ENCODE data around the gene ANKRD23.

The ANKRD23 gene

GRCh38 chr2:96837575-96837974 is 6.2 kb downstream of the ANKRD23 start:
- no peak for DNase-seq (ENCODE audit: low spot score)

GRCh38 chr2:96835830-96836229 is 8.0 kb downstream of the ANKRD23 start:
- no peak for DNase-seq (ENCODE audit: low spot score)

DNA sequence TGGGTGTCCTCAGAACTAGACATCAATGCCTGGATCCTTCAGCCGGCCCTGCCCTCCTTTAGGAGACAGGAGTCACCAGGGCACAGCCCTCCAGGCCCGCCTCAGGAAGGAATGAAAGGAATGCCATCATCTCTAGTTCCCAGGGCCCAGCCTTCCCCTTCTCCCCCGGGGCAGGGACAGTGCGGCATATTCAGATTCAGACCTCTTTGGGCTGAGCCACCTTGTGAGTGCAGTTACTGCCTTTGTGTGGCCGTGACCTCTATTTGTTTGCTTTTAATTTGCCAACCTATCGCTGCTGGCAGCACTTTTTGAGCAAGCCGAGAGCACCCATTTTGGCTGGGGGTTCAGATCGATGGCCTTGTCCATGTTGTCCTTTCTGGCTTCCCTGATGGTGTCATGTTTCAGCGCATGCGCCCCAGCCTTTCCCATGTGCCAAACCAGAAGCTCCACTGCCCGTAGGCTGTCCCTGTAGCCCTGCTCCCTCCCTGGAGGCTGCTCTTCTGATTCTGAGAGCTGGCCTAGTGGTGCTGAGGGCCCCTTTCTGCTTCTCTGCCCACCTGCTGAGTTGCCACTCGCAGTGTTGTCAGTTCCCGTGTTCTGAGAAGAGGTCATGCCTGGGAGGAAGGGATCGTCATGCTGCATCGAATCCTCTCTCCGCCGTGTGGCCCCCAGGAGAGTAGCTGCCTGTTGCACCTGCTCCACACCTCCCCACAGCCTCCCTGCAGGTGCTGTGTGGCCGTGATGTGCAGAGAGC is 10.9 kb downstream of the ANKRD23 start:
- peak; percentile 60 for DNase-seq (ENCODE audit: low spot score)

DNA sequence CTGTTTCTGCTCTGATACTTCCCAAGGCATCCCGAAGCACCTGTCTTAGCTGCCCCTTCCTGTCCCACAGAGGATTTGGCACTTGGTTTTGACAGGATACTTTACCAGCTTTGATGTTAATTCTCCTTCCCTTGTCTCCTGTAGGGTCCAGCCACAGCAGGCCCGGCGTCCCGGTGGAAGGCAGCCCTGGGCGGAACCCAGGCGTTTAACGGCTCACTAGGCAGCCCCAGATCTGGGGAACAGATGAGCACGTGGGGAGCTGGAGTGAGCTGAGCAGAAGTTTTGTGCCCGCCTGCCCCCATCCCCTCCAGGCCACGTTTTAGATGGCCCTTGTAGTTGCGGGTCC is 11.4 kb downstream of the ANKRD23 start:
- no peak for DNase-seq (ENCODE audit: low spot score)

DNA sequence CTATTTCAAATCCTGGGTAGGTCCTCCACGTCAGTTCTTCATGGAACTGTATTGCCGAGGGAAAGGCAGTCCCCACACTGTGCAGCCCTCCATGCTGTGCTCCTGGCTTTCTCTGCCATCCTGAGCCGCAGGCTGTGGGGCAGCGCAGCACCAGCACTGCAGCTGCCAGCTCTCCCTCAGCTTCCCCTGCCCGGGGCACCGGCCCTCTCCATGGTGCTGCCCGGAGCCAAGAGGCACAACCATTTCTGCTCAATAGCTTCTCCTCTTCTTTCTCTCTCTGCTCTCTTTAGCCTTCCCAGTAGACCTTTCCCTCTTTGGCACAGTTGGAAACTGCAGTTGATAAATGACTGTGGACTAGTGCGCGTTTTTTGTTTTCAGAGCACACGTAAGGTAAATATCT is 12.1 kb downstream of the ANKRD23 start:
- no peak for DNase-seq (ENCODE audit: low spot score)

DNA sequence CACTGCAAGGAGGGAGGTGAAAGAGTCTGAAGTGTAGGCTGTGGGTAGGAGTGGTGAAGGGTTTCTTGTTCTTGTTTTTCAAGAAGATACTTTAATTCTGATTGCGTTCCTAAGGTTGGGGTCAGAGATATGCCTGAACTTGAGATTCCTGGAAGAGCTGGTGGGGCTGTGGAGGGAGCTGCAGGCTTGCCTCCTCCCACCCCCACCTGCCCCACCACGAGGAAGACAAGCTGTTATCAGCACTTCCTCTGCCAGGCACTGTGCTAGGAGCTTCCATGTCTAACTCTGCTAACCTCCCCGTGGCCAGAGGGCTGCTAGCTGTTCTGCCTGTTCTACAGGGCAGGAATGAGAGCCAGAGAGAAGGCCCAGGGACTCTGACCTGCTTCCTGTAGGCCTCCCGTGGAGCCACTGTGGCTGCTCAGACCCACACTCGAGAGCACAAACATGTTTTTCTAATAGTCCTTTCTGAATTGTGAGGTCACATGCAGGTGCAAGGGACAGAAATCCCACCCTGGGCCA is 13.7 kb downstream of the ANKRD23 start:
- DNase-seq (ENCODE audit: low spot score) = no peak

GRCh38 chr2:96828874-96829273 is 14.9 kb downstream of the ANKRD23 start:
- no peak for DNase-seq (ENCODE audit: low spot score)

GRCh38 chr2:96828436-96828835 is 15.4 kb downstream of the ANKRD23 start:
- DNase-seq (ENCODE audit: low spot score) = no peak

DNA sequence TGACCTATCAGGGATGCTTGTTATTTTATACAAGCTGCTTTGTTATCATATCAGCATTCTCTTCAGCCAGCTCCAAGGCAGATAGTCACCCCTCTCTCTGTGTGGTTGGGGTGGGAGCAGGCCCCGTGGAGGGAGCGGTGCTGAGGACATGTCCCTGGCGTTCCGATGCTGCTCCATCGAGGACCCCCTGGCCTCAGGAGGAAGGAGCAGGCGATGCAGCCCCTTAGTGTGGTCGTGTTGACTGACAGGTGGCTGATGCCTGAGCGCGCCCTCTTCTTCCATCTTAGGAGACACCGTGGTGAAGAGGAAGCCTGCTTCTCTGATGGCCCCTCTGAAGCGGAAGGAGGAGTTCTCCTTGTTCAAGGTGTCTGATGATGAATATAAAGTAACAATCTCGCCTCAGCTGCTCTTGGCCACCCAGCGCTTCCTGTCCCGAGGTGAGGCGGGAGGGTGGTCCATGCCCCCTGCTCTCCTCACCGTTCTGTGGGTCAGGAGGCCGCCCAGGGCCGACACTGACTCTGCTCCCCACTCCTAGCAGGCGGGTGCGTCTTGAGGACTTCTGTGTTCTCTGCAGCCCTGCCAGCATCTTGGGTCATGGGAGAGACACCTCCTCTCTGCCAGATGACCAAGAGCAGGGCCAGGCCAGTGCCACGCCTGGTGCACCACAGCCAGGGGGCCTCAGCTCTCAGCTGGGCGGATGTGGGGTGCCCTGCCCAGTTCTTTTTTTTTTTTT is 17.1 kb downstream of the ANKRD23 start:
- DNase-seq (ENCODE audit: low spot score) = no peak

GRCh38 chr2:96825057-96825456 is 18.8 kb downstream of the ANKRD23 start:
- DNase-seq (ENCODE audit: low spot score) = no peak

- DNase-seq (ENCODE audit: low spot score) = peak; percentile 54
Measured at GRCh38 chr2:96824079-96824870, 19.5 kb downstream of the ANKRD23 start.

DNA sequence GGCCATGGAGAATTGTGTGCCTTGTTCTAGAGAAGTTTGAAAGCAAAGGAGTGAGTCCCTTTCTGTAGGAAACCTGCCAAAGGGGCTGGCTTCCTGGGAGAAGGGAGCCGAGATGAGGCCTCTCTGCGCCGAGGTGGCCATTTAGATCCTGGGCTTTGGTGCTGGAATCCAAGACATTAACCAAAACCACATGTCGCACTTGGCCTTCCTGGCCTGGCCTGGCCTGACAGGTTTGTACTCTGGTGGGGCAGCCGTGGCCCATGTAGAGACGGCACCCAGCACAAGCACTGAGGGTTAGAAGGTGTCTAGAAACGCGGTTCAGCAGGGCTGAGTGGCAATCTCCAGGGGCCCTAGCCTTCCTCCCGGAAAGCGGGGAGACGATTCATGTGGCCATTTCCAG is 20.6 kb downstream of the ANKRD23 start:
- no peak for DNase-seq (ENCODE audit: low spot score)

DNA sequence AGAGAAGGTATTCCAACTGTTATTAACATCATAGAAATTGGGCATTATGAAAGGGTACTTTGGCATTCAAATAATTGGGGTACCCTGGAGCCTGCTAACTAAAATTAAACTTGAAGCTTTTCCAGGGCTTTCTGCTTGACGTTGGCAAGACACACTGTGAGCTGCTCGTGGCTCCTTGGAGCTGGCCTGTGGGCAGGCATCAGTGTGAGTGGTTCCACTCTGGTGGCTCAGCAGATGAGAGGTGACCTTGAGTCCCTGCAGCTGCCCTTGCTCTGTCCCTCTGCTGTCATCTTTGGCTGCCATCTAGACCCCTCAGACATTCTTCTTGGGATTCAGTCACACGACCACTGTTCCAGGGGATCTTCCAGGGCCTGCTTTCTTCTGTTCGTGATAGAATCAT is 21.0 kb downstream of the ANKRD23 start:
- no peak for DNase-seq (ENCODE audit: low spot score)

GRCh38 chr2:96821113-96821675 is 22.6 kb downstream of the ANKRD23 start:
- DNase-seq (ENCODE audit: low spot score) = no peak

GRCh38 chr2:96819876-96820511 is 23.8 kb downstream of the ANKRD23 start:
- DNase-seq (ENCODE audit: low spot score) = no peak

DNA sequence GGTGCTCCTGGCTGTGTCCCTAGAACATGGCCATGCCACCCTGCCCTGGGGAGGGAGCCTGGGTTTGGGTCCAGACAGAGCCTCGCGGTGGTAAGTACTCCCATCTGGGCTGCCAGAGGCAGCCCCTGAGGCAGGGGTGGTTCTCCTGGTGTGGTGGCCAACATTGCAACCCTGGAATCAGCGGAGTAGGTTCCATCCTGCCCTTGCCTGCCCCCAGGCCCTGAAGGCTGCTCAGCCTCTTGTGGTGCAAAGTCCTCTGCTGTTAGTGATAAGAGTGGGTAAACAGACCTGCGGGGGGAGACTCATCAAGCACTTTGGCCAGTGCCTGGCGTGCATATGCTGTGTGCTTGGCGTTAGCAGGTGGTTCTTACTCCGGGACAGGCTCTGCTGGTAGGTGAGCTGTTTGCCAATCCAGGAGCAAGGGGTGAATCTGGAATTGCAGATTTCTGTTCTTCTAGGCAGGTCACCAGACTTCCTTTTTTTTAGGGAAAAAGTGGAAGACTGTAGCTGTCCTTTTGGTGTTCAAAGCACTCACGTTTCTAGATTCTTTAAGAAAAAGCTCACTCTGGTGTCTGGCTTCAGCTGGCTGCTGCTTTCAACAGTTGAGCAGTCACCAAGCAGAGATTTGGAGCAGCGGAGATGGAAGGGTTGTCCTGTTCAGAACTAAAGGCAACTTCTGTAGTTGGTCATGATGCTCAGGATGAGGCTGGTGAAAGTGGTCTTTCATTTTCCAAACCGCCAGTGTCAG is 24.5 kb downstream of the ANKRD23 start:
- no peak for DNase-seq (ENCODE audit: low spot score)

DNA sequence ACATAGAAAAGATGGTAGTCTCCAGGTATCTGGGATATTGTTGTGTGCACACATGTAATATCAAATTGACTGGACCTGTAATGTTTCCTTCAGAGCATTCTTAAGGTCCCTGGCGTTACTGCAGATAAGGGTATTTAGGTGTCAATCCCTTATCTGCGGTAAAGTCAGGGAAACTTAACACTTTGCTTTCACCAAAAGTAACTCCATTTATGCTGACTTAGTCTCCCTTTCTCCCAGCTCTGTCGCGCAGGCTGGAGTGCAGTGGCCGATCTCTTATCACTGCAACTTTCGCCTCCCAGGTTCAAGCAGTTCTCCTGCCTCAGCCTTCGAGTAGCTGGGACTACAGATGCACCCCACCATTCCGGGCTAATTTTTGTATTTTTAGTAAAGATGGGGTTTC is 25.9 kb downstream of the ANKRD23 start:
- DNase-seq (ENCODE audit: low spot score) = no peak

DNA sequence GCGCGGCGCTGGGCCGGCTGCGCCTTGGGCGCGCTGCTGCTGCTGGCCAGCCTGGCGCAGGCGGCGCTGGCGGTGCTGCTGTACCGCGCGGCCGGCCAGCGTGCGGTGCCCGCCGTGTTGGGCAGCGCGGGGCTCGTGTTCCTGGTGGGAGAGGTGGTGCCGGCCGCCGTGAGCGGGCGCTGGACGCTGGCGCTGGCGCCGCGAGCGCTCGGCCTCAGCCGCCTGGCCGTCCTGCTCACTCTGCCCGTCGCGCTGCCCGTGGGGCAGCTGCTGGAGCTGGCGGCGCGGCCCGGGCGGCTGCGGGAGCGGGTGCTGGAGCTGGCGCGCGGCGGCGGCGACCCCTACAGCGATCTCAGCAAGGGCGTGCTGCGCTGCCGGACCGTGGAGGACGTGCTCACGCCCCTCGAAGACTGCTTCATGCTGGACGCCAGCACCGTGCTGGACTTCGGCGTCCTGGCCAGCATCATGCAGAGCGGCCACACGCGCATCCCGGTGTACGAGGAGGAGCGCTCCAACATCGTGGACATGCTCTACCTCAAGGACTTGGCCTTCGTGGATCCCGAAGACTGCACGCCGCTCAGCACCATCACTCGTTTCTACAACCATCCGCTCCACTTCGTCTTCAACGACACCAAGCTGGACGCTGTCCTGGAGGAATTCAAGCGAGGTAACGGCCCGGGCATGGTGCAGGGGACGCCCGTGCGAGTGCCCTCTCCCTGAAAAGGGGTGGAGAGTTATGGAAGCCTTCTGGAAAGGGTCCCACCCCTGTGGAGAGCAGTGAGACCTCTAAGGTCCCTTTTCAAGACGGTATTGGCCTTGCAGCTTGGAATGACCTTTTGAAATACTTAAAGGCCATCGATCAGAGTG is 26.8 kb downstream of the ANKRD23 start:
- peak; percentile 47 for DNase-seq (ENCODE audit: low spot score)

DNA sequence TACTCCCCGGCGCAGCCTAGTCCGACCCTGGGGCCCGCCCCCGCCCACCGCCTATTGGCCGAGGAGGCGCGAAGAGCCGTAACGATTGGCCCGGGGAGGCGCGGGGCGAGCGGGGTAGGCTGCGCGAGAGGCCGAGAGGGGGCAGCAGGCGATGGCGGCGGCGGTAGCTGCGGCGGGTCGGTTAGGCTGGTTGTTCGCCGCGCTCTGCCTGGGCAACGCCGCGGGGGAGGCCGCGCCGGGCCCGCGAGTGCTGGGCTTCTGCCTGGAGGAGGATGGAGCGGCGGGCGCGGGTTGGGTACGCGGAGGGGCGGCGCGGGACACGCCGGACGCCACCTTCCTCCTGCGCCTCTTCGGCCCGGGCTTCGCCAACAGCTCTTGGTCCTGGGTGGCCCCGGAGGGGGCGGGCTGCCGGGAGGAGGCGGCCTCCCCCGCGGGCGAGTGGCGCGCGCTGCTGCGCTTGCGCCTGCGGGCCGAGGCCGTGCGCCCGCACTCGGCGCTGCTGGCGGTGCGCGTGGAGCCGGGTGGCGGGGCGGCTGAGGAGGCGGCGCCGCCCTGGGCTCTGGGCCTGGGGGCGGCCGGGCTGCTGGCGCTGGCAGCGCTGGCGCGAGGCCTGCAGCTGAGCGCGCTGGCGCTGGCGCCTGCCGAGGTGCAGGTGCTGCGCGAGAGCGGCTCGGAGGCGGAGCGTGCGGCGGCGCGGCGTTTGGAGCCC is 27.5 kb downstream of the ANKRD23 start, which contains the start of gene CNNM3:
Gene CNNM3 (plus strand): TSS at position 142 of the 709 bp plus-strand sequence. CDS start 10 bp downstream, at position 152.
- DNase-seq (ENCODE audit: low spot score) = peak; percentile 100
